ENCODE data around the gene CUL5. TPM values are rescaled to one million over a fixed set of nuclear protein-coding genes. Genes with fewer than 3 reads are reported as not detected.
"Not testable (repeated sequence)": the region's sequence is repeated elsewhere in the genome, so short reads cannot be mapped to it uniquely, and the experiment has no call there.

The CUL5 gene
- total RNA-seq, 2 donors from 2014 or later = 35.2 to 40.4 TPM

- DNase-seq (ENCODE audit: low spot score) = no peak
- intact Hi-C loops (cut with DNase I) = no loop called here
These were observed 7.9 kb downstream of the CUL5 start for GRCh38 chr11:108016647-108017046.

GRCh38 chr11:108018708-108019107 is 10.0 kb downstream of the CUL5 start:
- intact Hi-C loops (cut with DNase I) = no loop called here
- no peak for DNase-seq (ENCODE audit: low spot score)

DNA sequence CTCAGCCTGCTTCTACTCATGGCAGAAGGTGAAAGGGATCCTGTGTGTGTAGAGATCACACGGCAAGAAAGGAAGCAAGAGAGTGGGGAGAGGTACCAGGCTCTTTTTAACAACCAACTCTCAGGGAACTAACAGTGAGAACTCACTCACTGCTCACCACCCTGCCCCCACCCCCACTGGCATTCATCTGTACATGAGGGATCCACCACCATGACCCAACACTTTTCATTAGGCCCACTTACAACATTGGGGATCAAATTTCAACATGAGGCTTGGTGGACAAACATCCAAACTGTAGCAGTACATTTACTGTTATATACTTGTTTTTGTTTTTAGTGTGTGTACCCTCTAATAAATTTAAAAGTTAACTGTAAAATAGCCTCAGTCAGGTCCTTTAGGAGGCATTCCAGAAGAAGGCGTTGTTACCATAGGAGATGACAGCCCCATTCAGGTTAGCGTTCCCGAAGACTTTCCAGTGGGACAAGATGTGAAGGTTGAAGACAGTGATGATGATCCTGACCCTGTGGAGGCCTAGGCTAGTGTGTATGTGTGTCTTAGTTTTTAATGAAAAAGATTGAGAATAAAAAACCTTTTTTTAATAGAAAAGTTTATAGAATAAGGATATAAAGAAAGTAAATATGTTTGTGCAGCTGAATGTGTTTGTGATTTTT is 11.3 kb downstream of the CUL5 start:
- intact Hi-C loops (cut with DNase I) = no loop called here

DNA sequence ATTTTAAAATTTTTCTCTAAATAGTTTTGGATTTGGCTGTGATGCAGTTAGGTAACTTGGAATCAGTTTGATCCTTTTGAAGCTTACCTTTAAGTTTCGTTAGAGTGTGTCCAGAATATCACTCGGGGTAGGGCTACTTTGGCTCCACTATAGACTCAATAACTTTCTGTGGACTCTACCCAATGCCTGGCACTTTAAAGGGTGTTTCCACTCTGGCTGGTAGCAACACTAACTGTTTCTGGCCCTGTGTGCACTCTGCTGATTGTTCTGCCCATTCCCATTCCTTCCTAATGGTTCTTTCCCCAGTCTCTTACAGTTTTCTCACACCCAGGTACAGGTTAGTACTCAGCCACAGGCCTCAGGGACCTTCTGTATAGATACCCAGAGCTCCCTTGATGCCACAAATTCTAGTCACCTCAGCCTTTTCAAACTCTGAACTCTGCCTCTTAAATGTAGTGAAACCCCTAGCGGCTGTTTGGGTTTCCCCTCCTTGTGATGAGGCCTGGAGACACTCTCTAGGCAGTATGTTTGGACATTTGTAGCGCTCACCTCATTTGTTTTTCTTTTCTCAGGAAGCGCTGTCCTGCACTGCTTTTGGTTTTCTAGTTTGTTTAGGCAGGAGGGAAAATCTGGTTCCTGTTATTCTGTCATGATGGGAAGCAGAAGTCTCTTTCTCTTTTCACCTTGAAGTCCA is 16.8 kb downstream of the CUL5 start:
- intact Hi-C loops (cut with DNase I) = loop anchor here in 1 of 2 donors (2.0 kb wide), 1 partner anchor 49 kb away; no protein-coding TSS in a partner anchor
- DNase-seq (ENCODE audit: low spot score) = no peak

More for the DNA sequence above, 11.3 kb downstream of the CUL5 start:
- no peak for DNase-seq (ENCODE audit: low spot score)

DNA sequence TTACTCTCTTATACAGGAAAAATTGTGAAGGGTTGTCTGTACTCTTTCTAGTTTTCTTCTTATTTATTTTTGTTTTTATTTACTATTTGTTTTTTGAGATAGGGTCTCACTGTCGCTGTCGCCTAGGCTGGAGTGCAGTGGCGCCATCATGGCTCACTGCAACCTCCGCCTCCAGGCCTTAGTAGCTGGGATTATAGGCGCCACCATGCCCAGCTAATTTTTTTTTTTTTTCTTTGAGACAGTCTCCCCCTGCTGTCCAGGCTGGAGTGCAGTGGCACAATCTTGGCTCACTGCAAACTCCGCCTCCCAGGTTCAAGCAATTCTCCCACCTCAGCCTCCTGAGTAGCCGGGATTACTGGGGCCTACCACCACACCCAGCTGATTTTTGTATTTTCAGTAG is 18.4 kb downstream of the CUL5 start:
- DNase-seq (ENCODE audit: low spot score) = no peak
- intact Hi-C loops (cut with DNase I) = loop anchor here in 1 of 2 donors (2.0 kb wide), 1 partner anchor 48 kb away; no protein-coding TSS in a partner anchor

GRCh38 chr11:108028822-108029441 is 20.2 kb downstream of the CUL5 start:
- intact Hi-C loops (cut with DNase I); DNase-seq (ENCODE audit: low spot score): not testable (repeated sequence)

DNA sequence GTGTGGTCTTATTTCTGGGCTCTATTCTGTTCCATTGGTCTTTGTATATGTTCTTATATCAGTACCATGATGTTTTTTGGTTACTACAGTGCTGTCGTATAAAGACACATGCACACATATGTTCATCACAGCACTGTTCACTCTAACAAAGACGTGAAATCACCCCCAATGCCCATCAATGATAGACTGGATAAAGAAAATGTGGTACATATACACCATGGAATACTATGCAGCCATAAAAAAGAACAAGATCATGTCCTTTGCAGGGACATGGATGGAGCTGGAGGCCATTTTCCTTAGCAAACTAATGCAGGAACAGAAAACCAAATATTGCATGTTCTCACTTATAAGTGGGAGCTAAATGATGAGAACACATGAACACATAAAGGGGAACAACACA is 22.9 kb downstream of the CUL5 start:
- intact Hi-C loops (cut with DNase I); DNase-seq (ENCODE audit: low spot score): not testable (repeated sequence)

DNA sequence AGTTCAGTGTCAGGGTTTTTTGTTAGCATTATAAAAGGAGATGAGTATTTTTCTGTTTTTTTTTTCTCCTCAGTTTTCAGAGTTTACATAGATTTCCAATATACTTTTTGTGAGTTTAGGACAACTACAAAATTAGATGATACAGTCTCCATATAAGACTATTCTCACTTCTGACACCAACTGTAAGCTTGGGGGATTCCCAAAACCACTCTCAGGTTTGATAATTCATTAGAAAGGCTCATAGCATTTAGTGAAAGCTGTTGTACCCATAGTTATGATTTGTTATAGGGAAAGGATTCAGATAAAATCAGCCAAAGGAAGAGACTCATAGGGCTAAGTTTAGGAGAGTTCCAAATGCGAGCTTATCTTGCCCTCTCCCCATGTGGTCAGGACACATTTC is 24.1 kb downstream of the CUL5 start:
- intact Hi-C loops (cut with DNase I) = no loop called here
- DNase-seq (ENCODE audit: low spot score) = no peak

DNA sequence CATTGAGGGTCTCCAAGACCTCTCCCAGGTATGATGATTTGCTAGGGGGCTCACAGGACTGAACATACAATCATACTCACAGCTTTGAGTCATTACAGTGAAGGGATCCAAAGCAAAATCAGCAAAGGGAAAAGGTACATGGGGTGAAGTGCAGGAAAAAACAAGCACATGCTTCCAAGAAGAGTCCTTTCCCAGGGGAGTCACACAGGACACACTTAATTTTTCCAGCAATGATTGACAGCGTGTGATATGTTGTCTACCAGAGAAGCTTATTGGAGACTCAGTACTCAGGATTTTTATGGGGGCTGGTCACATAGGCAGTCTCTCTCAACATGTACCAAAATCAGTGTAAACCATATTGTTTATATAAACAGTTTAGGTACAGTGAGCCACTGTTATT is 25.3 kb downstream of the CUL5 start:
- intact Hi-C loops (cut with DNase I) = no loop called here
- no peak for DNase-seq (ENCODE audit: low spot score)

DNA sequence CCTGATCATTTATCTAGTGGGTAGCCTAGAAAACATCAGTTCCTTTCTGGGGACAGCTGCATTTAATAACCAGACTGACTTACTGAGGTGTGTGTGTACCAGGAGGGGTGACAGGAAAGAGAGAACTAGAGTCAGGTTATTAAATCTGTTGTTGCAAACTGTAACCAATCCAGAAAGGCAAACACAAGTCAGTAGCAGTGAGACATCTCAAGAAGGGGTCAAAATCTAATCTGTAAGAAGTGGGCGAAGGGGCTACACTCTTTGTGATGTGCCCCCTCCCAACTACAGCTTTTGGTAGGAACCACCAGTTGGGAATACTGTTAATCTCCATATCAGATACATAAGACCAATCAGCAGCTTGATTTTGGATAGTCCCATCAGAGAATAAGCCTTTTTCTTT is 26.3 kb downstream of the CUL5 start:
- no peak for DNase-seq (ENCODE audit: low spot score)

GRCh38 chr11:108035690-108036089 is 27.0 kb downstream of the CUL5 start:
- intact Hi-C loops (cut with DNase I) = no loop called here
- no peak for DNase-seq (ENCODE audit: low spot score)

More for the DNA sequence above, 26.3 kb downstream of the CUL5 start:
- intact Hi-C loops (cut with DNase I) = no loop called here

DNA sequence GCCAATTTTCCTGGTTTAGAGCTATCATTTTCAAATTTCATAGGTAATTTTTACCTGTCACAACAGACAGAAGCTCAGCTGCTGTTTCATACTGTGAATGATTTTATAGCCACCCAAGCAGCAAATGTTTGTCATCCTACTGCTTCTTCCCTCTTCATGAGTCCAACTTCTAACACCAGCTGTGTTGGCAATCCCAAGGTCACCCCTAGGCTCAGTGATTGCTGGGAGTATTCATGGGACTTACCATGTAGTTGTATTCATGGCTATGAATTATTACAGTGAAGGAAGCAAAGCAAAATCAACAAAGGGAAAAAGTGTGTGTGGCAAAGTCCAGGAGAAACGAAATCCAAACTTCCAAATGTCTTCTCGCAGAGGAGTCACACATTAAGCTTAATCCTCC is 28.5 kb downstream of the CUL5 start:
- no peak for DNase-seq (ENCODE audit: low spot score)
- intact Hi-C loops (cut with DNase I) = no loop called here

DNA sequence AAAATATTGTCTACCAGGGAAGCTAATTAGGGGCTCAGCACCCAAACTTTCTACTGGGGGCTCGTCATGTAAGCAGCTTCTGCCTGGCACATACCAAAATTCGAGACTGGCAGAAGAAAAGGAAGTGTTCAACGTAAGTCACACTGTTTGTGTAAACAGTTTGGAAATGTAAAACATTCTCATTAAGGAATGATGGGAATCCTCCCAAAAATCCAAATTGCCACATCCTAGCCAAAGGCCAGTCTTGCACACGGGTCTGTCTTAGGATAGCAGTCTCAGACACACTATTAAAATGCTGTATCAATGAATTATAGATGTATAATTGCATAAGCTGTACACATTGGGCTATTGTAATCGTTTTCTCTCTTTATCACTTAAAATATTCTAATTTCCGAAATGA is 28.9 kb downstream of the CUL5 start:
- no peak for DNase-seq (ENCODE audit: low spot score)
- intact Hi-C loops (cut with DNase I) = no loop called here

DNA sequence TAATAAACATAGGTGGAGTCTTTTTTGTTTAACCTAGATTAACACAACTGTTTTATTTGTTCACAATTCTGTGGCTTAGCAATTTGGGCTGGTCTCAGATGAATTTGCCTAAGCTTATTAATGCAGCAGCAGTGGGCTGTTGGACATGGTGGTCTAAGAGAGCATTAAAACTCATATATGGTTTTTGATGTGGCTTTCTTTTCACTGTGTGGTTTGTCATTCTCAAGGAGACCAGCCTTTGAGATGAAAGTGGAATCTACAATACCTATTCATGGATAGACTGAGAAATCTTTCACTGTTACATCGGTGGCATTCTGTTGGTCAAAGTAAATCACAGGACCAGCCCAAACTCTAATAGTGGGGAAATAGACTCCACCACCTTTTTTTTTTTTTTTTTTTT is 39.6 kb downstream of the CUL5 start:
- no peak for DNase-seq (ENCODE audit: low spot score)
- intact Hi-C loops (cut with DNase I) = no loop called here

GRCh38 chr11:108062336-108062735 is 53.6 kb downstream of the CUL5 start:
- intact Hi-C loops (cut with DNase I) = no loop called here
- no peak for DNase-seq (ENCODE audit: low spot score)

DNA sequence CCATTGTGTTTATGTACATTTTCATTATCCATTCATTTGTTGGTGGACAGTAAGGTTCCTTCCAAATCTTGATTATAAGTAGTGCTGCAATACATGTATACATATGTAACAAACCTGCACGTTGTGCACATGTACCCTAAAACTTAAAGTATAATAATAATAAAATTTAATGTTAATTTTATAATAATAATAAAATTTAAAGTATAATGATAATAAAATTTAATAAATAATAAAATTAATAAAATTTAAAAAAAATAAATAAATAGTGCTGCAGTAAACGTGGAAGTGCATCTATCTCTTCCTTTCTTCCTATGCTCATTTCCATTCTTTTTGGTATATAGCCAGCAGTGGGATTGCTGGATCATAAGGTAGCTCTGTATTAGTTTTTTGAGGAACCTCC is 54.7 kb downstream of the CUL5 start:
- intact Hi-C loops (cut with DNase I) = no loop called here
- DNase-seq (ENCODE audit: low spot score) = no peak

GRCh38 chr11:108069947-108070346 is 61.2 kb downstream of the CUL5 start:
- intact Hi-C loops (cut with DNase I) = no loop called here
- no peak for DNase-seq (ENCODE audit: low spot score)

DNA sequence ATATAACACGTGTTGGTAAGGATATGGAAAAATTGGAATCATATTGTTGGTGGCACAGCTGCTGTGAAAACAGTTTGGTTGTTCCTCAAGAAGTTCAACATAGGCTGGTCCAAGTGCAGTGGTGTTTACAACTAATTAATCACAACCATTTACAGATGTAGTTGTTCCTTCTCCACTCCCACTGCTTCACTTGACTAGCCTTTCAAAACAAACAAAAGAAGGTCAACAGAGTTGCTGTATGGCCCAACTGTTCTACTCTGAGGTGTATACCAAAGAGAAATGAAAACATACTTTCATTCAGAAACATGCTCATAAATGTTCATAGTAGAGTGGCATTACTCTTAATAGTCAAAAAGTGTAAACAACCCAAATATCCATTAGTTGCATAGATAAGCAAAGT is 76.1 kb downstream of the CUL5 start:
- DNase-seq (ENCODE audit: low spot score) = no peak
- intact Hi-C loops (cut with DNase I) = no loop called here

GRCh38 chr11:108085672-108086071 is 77.0 kb downstream of the CUL5 start:
- intact Hi-C loops (cut with DNase I) = no loop called here

GRCh38 chr11:108092134-108092533 is 83.4 kb downstream of the CUL5 start:
- DNase-seq (ENCODE audit: low spot score) = no peak
- intact Hi-C loops (cut with DNase I) = no loop called here

More at GRCh38 chr11:108085672-108086071, 77.0 kb downstream of the CUL5 start:
- no peak for DNase-seq (ENCODE audit: low spot score)

All from posterior vena cava (tissue), 2 donors.